A549 (cell line): ENCODE measurements around the gene MAFF. TPM values are rescaled to one million over a fixed set of nuclear protein-coding genes. Genes with fewer than 3 reads are reported as not detected.

Experiments
- ATAC-seq, 2 experiments: fragments of 200-7000 bp in 1 of 2; fragments of >200 bp in 1 of 2; cut with Nextera tagmentation in 1 of 2; cut with Tn5 transposase in 1 of 2; 3 replicates each; pipeline versions ENCODE4 v1.8.0 to v1.9.1; 2018 to 2020; ENCODE audit warnings: mild to moderate bottlenecking in 1 of 2, moderate library complexity in 1 of 2
- CTCF ChIA-PET: fragments of 300-600 bp; sonication (Branson Sonifier 250); formaldehyde crosslinking; extraction: SDS; loops from one replicate; lab custom pipeline; 2021; ENCODE audit warnings: antibody characterized with exemption, inconsistent platforms; lab: Yijun Ruan, JAX
- POLR2A ChIA-PET: fragments of 350-600 bp; formaldehyde crosslinking; extraction: SDS; loops from one replicate; lab custom pipeline; 2021; ENCODE audit warnings: antibody characterized with exemption, inconsistent platforms; lab: Yijun Ruan, JAX
- DNase-seq, 2 experiments: peaks; one replicate each; pipeline versions ENCODE4 v3.0.0 to v3.0.0-alpha.2; 2011 to 2016; ENCODE audit warnings: low read depth in 1 of 2, low spot score in 1 of 2
- FAIRE-seq: peaks from 2 replicates; lab custom pipeline; 2011; peaks lifted over from hg19 to GRCh38; lab: Jason Lieb, UNC
- H3K27ac ChIP-seq, 2 experiments: fragments of >200 bp; sonication (Bioruptor Twin); formaldehyde crosslinking; 3 replicates each; pipeline ENCODE4 v1.5.1; 2016 to 2017
- H3K4me1 ChIP-seq: fragments of >200 bp; sonication (Bioruptor Twin); formaldehyde crosslinking; 3 replicates; pipeline ENCODE4 v1.6.1; 2016
- H3K4me2 ChIP-seq: fragments of >200 bp; sonication (Bioruptor Twin); formaldehyde crosslinking; 3 replicates; pipeline ENCODE4 v1.6.1; 2016
- H3K4me3 ChIP-seq: fragments of >200 bp; sonication (Bioruptor Twin); formaldehyde crosslinking; 3 replicates; pipeline ENCODE4 v1.5.1; 2016
- H3K9me3 ChIP-seq: fragments of >200 bp; sonication (Bioruptor Twin); formaldehyde crosslinking; 3 replicates; pipeline ENCODE4 v1.6.1; 2016
- BHLHE40 ChIP-seq: IDR thresholded peaks from 2 replicates; pipeline ENCODE4 v1.6.1; 2012; ENCODE audit warnings: low read depth, low read length, inconsistent platforms
- CHD2 ChIP-seq: fragments of 150-350 bp; IDR thresholded peaks from 2 replicates; pipeline ENCODE4 v1.6.1; 2014; ENCODE audit warnings: low read length; ENCODE audit not compliant: partially characterized antibody
- EP300 ChIP-seq, 2 experiments: fragments of >200 bp; sonication (Bioruptor Twin); formaldehyde crosslinking; IDR thresholded peaks; 2 replicates in 1 of 2; 3 replicates in 1 of 2; pipeline ENCODE4 v1.6.1; 2016 to 2017
- ESRRA ChIP-seq: fragments of 150-350 bp; IDR thresholded peaks from 2 replicates; pipeline ENCODE4 v1.6.1; 2014; ENCODE audit warnings: mild to moderate bottlenecking, low read length, borderline replicate concordance
- FOSB ChIP-seq: fragments of 250-450 bp; sonication (Bioruptor Pico); IDR thresholded peaks from 2 replicates; pipeline ENCODE4 v1.5.0; 2020; ENCODE audit warnings: mild to moderate bottlenecking, moderate library complexity
- FOXS1 ChIP-seq: fragments of 250-450 bp; sonication (Bioruptor Pico); IDR thresholded peaks from 2 replicates; pipeline ENCODE4 v1.5.0; 2020; ENCODE audit warnings: mild to moderate bottlenecking, moderate library complexity
- HEYL ChIP-seq: fragments of 250-450 bp; sonication (Bioruptor Pico); IDR thresholded peaks from 2 replicates; pipeline ENCODE4 v1.8.0; 2021; ENCODE audit warnings: mild to moderate bottlenecking, moderate library complexity
- HOXB13 ChIP-seq: fragments of 250-450 bp; sonication (Bioruptor Pico); IDR thresholded peaks from 2 replicates; pipeline ENCODE4 v1.5.0; 2020; ENCODE audit warnings: low read depth, mild to moderate bottlenecking, moderate library complexity
- HOXB5 ChIP-seq: fragments of 250-450 bp; sonication (Bioruptor Pico); IDR thresholded peaks from 2 replicates; pipeline ENCODE4 v1.5.0; 2020; ENCODE audit warnings: mild to moderate bottlenecking, moderate library complexity
- KDM1A ChIP-seq: fragments of 200-600 bp; sonication (generic); IDR thresholded peaks from 2 replicates; pipeline ENCODE4 v1.6.1; 2016; ENCODE audit warnings: low read depth, mild to moderate bottlenecking
- KDM5A ChIP-seq: fragments of 200-600 bp; sonication (generic); IDR thresholded peaks from 2 replicates; pipeline ENCODE4 v1.6.1; 2016; ENCODE audit warnings: antibody characterized with exemption, mild to moderate bottlenecking
- MAZ ChIP-seq: fragments of 150-350 bp; IDR thresholded peaks from 2 replicates; pipeline ENCODE4 v1.6.1; 2014; ENCODE audit warnings: antibody characterized with exemption, low read depth, low read length, borderline replicate concordance
- NFE2L2 ChIP-seq: fragments of 150-350 bp; conservative IDR thresholded peaks from 2 replicates; pipeline ENCODE4 v1.6.1; 2014; ENCODE audit warnings: low read length
- NPAS2 ChIP-seq: fragments of 250-450 bp; sonication (Bioruptor Pico); IDR thresholded peaks from 2 replicates; pipeline ENCODE4 v1.8.0; 2022; ENCODE audit warnings: mild to moderate bottlenecking, moderate library complexity, borderline replicate concordance
- RCOR1 ChIP-seq: fragments of 150-350 bp; IDR thresholded peaks from 2 replicates; pipeline ENCODE4 v1.6.1; 2014; ENCODE audit warnings: antibody characterized with exemption, low read length, low read depth
- RNF2 ChIP-seq: fragments of 200-600 bp; sonication (generic); IDR thresholded peaks from 2 replicates; pipeline ENCODE4 v1.6.1; 2016; ENCODE audit warnings: low read depth, mild to moderate bottlenecking, antibody characterized with exemption, moderate library complexity, borderline replicate concordance
- SMC3 ChIP-seq: fragments of >200 bp; sonication (Bioruptor Twin); formaldehyde crosslinking; IDR thresholded peaks from 3 replicates; pipeline ENCODE4 v1.6.1; 2018; ENCODE audit warnings: inconsistent platforms
- SREBF2 ChIP-seq: fragments of 450-650 bp; IDR thresholded peaks from 2 replicates; pipeline ENCODE4 v1.6.1; 2014; ENCODE audit warnings: mild to moderate bottlenecking, moderate library complexity
- TFCP2L1 ChIP-seq: fragments of 250-450 bp; sonication (Bioruptor Pico); IDR thresholded peaks from 2 replicates; pipeline ENCODE4 v1.5.0; 2021; ENCODE audit warnings: mild to moderate bottlenecking
- TP53 ChIP-seq: fragments of 250-450 bp; sonication (Bioruptor Pico); IDR thresholded peaks from 2 replicates; pipeline ENCODE4 v1.5.0; 2021; ENCODE audit warnings: mild to moderate bottlenecking, moderate library complexity
- ZC3H11A ChIP-seq: fragments of 450-650 bp; IDR thresholded peaks from 2 replicates; pipeline ENCODE4 v1.6.1; 2014; ENCODE audit warnings: antibody characterized with exemption, mild to moderate bottlenecking
- ZFP36 ChIP-seq: fragments of 450-650 bp; IDR thresholded peaks from 2 replicates; pipeline ENCODE4 v1.6.1; 2014; ENCODE audit warnings: borderline replicate concordance; ENCODE audit not compliant: partially characterized antibody
- ZSCAN20 ChIP-seq: fragments of 250-450 bp; sonication (Bioruptor Pico); IDR thresholded peaks from 2 replicates; pipeline ENCODE4 v1.8.0; 2022; ENCODE audit warnings: mild to moderate bottlenecking, moderate library complexity
- WGBS: methylation state at CpG from one replicate; pipeline ENCODE4 v1.1.6; 2017; ENCODE audit errors: missing lambda C conversion rate; 5-methylcytosine and 5-hydroxymethylcytosine counted together
- polyA plus RNA-seq, 4 experiments: library from polyadenylated mRNA; depleted of rRNA in 3 of 4; stranded (reverse); fragments of >200 nt; fragmentation: RNase III in 1 of 4; extraction: RNeasy Plus Mini Kit Qiagen cat#74134 plus additional on column Dnase treatment in 1 of 4; gene quantifications; 2 replicates in 3 of 4; 3 replicates in 1 of 4; pipeline ENCODE4 v1.2.3, GENCODE V29; 2011 to 2017
- TF ChIP-seq, protein P1 (sequence below): fragments of 150-350 bp; IDR thresholded peaks from 2 replicates; pipeline ENCODE4 v1.6.1; 2014; ENCODE audit warnings: low read depth, mild to moderate bottlenecking, low read length
- TF ChIP-seq, protein P2 (sequence below): fragments of 450-650 bp; IDR thresholded peaks from 2 replicates; pipeline ENCODE4 v1.6.1; 2014; ENCODE audit warnings: antibody characterized with exemption
- TF ChIP-seq, protein P3 (sequence below): IDR thresholded peaks from 2 replicates; pipeline ENCODE4 v1.6.1; 2012

The MAFF gene
- polyA plus RNA-seq, 2 of the 4 experiments (the other 2 are of a cell fraction) = 3.2 to 4.0 TPM

DNA sequence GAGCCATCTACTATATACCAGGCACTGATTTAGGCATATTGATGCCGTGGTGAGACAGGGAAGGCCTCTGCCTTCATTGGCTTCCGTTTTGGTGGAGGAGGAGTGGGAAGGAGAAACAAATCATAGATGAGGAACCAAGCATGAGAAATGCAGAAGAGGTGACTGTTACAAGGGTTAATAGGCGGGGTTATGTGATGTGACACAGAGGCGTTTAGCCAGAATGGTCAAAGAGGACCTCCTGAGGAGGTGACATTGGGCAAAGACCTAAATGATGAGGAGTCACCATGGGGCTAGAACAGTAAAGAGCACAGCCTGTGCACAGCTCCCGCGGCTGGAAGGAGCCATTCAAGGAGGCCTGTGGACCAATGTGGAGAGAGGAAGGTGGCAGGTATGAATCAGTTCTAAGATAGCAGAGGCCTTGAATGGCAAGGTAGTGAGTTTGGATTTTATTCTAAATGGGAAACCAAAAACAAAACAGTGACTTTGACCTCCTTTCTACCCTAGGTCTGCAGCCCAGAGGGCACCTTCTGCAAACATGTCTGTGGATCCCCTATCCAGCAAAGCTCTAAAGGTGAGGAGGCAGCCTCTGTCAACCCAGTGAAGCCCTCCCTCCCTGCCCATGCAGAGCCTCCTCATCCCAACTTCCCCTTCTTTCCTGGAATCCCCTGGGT lies 11.7 kb downstream of the MAFF start:
- no peak for FAIRE-seq
- DNase-seq = no peak
- CTCF ChIA-PET = interaction anchor here (0.8 to 1.6 kb wide), 2 partner anchors 10 to 11 kb away, joined by 3 to 4 read pairs; partner anchors contain the start of gene MAFF
- H3K4me1 ChIP-seq = peaks cover 12% of the 10 kb centered on the region
- TF ChIP-seq KDM1A (no peak), FOSB (CRISPR knock-in tag) (no peak), HOXB5 (CRISPR knock-in tag) (no peak), FOXS1 (CRISPR knock-in tag) (no peak), TP53 (no peak), NFE2L2 (no peak), HEYL (CRISPR knock-in tag) (no peak), SREBF2 (no peak), ESRRA (no peak), CHD2 (no peak), ZC3H11A (no peak), ZFP36 (no peak), MAZ (no peak)
- TF ChIP-seq, protein P1, sequence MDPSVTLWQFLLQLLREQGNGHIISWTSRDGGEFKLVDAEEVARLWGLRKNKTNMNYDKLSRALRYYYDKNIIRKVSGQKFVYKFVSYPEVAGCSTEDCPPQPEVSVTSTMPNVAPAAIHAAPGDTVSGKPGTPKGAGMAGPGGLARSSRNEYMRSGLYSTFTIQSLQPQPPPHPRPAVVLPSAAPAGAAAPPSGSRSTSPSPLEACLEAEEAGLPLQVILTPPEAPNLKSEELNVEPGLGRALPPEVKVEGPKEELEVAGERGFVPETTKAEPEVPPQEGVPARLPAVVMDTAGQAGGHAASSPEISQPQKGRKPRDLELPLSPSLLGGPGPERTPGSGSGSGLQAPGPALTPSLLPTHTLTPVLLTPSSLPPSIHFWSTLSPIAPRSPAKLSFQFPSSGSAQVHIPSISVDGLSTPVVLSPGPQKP = no peak
- H3K9me3 ChIP-seq = no peaks in the 10 kb centered on the region
- H3K4me2 ChIP-seq = no peak overlapping the region
- peak overlapping the region in 1 of 2 experiments; percentile 27; a peak in 1 of 6 replicates for H3K27ac ChIP-seq
- POLR2A ChIA-PET = no interaction called here
- WGBS = 83% methylated on average over 6 of the region's 6 CpGs
- H3K4me3 ChIP-seq = no peak overlapping the region
- 0 out of 6 replicates have a peak, but pooled peaks of 1 of the 2 experiments have one; percentile 4 for ATAC-seq

DNA sequence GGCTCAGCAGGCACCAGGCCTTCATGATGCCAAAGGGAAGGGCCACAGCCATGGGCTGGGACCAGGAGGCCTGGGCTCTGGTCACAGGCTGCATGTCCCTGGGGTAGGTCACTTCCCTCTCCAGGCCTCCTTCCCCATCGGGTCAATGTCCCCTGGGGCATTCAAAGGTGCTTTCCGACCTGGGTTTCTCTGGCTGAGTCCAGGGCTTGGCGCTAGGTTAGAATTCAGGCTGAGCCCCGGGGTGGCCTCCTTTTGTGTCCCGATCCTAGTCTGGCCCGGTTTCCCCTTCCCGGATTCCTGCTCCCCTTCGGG lies 12.2 kb downstream of the MAFF start:
- peaks cover 17% of the 10 kb centered on the region for H3K4me1 ChIP-seq
- H3K4me2 ChIP-seq = no peak overlapping the region
- no peak for FAIRE-seq
- POLR2A ChIA-PET = no interaction called here
- TF ChIP-seq ZSCAN20 (CRISPR knock-in tag) (no peak), SREBF2 (no peak), SMC3 (no peak), RNF2 (no peak), NPAS2 (CRISPR knock-in tag) (no peak), EP300 (IDR thresholded peaks at IDR 0.05) (no peak), HOXB13 (CRISPR knock-in tag) (no peak)
- TF ChIP-seq, protein P2, sequence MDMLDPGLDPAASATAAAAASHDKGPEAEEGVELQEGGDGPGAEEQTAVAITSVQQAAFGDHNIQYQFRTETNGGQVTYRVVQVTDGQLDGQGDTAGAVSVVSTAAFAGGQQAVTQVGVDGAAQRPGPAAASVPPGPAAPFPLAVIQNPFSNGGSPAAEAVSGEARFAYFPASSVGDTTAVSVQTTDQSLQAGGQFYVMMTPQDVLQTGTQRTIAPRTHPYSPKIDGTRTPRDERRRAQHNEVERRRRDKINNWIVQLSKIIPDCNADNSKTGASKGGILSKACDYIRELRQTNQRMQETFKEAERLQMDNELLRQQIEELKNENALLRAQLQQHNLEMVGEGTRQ = no peak
- peak overlapping the region in 1 of 2 experiments; percentile 27; a peak in 1 of 6 replicates for H3K27ac ChIP-seq
- CTCF ChIA-PET = interaction anchor here (0.8 to 1.6 kb wide), 2 partner anchors 10 to 12 kb away, joined by 3 to 4 read pairs; partner anchors contain the start of gene MAFF
- no peak for DNase-seq
- no peak overlapping the region for H3K4me3 ChIP-seq
- no peaks in the 10 kb centered on the region for H3K9me3 ChIP-seq
- no peak for ATAC-seq
- 65% methylated on average over 7 of the region's 8 CpGs for WGBS

- FAIRE-seq (no peak), DNase-seq (no peak), ATAC-seq (peak; percentile 11 to 25; a peak in 1 of 6 replicates)
- ChIA-PET CTCF (interaction anchor here (0.8 to 2.1 kb wide), 2 partner anchors 12 to 163 kb away, joined by 3 to 4 read pairs; partner anchors contain the start of gene MAFF), POLR2A (no interaction called here)
- no peak overlapping the region for H3K4me3 ChIP-seq
- H3K27ac ChIP-seq = no peak overlapping the region
- H3K4me2 ChIP-seq = no peak overlapping the region
- WGBS = 93% methylated on average over 61 of the region's 81 CpGs
- H3K9me3 ChIP-seq = no peaks in the 10 kb centered on the region
- H3K4me1 ChIP-seq = peaks cover 23% of the 10 kb centered on the region
- no peak for TF ChIP-seq KDM5A
- no peak for TF ChIP-seq BHLHE40
- TF ChIP-seq NFE2L2 = no peak
- no peak for TF ChIP-seq KDM1A
- no peak for TF ChIP-seq TFCP2L1 (CRISPR knock-in tag)
- TF ChIP-seq CHD2 = no peak
- no peak for TF ChIP-seq RCOR1
- TF ChIP-seq HOXB5 (CRISPR knock-in tag) = no peak
- TF ChIP-seq, protein P3, sequence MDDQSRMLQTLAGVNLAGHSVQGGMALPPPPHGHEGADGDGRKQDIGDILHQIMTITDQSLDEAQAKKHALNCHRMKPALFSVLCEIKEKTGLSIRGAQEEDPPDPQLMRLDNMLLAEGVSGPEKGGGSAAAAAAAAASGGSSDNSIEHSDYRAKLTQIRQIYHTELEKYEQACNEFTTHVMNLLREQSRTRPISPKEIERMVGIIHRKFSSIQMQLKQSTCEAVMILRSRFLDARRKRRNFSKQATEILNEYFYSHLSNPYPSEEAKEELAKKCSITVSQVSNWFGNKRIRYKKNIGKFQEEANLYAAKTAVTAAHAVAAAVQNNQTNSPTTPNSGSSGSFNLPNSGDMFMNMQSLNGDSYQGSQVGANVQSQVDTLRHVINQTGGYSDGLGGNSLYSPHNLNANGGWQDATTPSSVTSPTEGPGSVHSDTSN = no peak
- TF ChIP-seq, protein P2 = no peak
- no peak for TF ChIP-seq FOXS1 (CRISPR knock-in tag)
These were observed 12.7 kb downstream of the MAFF start for GRCh38 chr22:38214302-38215056.
